NCI-H146 treated with DMSO at 0.1 percent for 48 hours (cell line): ENCODE data around the gene SMARCA2.

ENCODE experiments used
- DNase-seq: peaks from one replicate; lab custom pipeline; 2025; ENCODE audit not compliant: unreplicated experiment; lab: John Stamatoyannopoulos, UW

Gene SMARCA2

DNA sequence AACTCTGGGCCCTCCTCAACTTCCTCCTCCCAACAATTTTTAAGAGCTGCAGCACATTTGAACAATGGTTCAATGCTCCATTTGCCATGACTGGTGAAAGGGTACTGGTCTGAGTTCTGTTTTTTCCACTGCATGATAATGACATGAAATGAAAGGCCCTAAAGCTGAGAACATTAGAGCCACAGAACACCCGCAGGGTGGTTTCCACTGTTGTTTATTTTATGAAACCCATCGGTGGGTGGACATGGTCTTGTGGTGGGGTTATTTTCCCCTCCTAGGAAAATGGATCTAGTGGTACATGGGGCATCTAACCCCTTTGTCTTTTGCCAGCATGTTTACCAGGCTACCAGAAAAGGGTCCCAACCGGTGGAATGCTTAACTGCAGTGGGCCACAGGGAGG lies 71.8 kb downstream of the SMARCA2 start:
- DNase-seq = no peak

DNA sequence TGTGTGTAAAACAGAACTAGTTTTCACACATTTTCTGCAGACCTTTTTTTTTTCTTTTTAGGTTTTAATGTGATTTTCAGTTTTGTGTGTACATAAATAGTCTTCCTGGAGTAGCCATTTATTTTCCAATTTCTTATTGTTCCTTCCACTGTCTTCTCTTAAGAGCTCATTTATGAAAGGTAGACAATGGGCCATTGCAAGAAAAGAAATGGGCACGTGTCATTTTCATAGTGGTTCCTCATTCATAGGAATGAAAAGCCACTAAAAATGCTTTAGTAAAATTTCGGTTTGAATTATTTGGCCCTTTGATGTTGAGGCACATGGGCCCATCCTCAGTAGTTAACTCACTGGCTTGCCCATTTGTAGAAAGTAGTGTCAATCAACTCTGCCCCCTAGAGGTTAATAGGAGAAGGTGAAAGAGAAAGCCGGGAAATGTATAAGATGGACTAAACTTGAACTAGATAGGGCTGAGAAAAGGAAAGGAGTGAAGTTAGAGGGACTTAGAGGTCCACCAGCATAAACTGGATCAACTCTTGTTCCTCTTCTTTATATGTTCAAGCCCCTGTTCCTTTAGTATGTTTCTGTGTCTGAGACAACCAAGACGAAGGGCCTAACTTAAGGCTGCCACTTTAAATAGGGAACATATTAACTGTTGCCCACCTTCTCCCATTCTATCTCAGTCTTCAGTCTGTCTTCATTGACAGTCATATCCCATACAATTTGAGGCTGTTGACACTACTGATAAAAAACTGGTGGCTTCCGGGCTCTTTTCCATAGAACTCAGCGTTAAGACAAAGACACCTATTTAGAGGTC lies 72.6 kb downstream of the SMARCA2 start:
- DNase-seq = peak; percentile 11

DNA sequence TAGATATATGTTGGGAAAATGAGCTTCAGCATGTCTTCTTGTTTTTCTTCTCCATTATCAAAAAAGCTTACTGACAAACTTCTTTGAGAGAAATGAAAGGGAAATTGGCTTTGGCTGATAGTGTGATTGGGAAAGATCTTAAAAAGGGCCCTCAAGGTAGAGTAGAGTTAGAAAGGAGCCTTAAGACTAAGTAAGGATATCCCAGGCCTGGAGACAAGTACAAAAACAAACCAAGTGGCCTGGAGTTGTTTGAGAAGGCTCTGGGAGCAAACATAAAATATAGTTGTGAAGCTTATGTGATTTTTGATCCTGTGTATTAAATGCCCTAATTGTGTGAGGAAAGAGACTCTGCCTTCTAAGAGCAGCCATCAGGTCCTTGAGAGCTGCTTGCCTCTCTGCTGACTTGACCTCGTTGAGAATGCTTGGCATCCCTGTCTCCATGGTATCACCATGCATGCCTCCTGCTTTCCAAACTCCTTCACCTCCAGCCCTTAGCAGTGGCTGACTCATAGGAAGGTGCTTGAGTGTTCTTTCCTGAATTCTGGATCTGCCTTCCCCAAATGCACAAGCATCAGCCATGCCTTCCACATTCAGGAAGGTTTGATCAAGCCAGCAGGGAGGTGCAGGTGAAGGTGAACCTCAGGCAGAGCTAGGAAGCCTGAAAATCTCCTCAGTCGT lies 78.9 kb downstream of the SMARCA2 start:
- no peak for DNase-seq

DNA sequence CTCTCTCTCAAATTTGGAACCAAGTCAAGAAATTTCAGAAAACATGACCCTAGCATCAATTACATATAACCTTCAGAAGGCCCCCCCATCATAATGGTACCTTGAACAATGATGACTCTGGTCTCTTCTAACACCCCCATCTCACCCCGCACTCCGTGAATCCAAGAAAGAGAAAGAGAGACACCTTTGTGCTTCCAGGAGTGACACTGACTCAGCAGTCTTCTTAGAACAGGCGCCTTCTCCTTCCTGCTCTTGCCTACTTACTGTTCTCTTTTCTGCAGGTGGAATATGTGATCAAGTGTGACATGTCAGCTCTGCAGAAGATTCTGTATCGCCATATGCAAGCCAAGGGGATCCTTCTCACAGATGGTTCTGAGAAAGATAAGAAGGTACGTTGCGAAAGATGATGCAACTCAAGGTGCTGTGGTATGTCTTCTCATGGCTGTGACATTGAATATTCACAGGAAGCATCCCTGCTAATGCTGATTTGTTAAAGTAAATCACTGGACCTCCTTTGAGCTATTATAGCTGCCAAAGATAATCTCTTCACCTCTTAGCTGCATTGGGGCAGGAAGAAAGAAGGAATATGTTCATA lies 81.3 kb downstream of the SMARCA2 start:
- no peak for DNase-seq

DNA sequence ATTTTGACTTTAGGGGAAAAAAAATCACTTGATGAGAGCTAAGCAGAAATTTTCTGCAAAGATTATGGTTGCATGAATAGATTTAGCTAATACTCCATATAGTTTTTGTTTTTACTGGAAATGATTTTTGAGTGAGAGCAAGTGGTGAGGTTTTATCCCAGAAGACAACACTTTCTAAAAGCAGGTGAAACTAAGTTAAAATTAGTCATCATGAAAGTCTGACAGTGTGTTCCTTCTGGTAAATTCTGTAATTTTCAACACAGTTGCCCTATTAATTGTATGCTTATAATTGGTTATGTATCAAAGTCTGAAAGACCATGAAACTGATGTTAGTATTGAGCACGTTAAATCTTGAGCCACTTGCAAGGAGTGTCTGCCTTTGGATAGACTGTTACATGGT lies 91.5 kb downstream of the SMARCA2 start:
- DNase-seq = no peak

DNA sequence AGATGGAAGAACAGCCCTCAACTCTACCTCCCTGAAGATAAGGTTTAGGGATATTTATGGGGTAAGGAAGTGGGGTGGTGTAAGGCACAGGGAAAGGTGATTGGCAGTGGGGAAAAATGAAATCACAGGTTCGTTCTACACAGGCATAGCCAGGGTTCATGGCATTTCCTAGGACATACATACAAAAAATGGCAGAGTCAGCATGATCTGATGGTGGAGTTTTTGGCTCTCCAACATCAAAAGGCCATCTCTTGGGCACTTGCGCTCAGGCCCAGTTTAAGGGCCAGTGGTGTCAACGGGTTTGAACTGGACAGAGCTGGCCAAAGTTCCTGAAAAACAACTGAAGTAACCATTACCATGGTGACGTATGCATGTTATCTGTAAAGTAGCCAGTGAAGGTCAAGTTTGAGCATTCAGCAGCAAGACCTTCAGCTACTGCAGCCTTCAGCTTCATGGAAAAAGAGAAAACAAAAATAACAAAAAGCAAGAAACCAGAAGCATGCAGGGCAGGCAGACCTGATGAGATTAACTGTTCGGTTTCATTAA lies 92.8 kb downstream of the SMARCA2 start:
- DNase-seq = no peak

DNA sequence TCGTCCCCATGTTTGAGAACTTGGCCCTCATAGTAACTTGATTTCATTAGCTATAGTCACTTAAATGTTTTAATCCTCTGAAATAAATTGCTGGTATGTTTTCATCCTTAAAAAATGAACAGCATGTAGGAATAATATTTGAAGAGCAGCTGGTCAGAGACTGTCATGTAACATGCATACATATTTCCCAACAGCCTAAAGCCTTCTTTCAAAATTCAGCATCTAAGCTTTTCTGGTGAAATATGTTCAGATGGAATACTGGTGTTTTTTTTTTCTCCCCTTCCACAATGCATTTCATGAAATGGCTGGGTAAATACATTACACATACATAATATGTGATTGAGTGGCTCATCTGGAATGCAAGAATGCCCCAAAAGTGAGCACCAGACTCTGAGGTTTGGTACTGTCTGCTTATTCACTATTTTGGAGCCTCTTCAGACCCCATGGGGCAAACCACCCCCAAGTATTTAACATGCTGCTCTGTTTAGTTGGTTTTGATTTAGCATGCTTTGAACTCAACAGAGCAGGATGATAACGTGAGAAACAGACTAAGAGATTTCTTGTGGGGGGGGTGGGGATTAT lies 94.0 kb downstream of the SMARCA2 start:
- no peak for DNase-seq

DNA sequence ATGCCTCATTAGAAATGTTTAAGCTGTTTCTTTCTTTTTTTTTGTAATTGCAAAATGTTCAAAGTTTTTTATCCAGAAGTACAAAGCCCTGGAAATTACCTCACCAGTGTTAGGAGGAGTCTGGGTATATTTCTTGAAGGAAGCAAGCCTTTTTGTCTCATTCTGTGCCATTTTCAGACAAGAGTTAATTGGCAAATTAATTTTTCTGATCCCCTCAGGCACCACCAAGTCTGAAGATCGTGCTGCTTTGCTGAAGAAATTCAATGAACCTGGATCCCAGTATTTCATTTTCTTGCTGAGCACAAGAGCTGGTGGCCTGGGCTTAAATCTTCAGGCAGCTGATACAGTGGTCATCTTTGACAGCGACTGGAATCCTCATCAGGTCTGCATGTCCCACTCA lies 94.9 kb downstream of the SMARCA2 start:
- no peak for DNase-seq

DNA sequence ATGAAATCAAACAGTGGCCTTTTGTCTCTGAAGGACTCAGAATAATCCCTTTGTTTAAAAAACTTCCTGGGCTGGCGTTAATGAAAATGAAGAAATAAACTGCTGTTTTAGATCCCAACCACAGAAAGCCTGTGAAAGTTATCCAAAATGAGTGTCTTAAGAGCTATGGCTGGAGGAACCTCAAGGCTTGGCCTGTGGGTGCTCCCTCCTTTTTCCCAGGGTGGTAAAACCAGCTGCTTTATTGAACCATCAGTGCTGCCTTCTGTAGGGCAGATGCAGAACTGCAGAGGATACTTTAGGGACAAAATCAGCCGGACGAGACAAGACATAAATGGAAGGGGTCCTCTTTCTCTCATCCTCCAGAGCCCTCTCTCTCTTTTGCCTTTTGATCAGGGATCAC lies 100.9 kb downstream of the SMARCA2 start:
- DNase-seq = no peak

DNA sequence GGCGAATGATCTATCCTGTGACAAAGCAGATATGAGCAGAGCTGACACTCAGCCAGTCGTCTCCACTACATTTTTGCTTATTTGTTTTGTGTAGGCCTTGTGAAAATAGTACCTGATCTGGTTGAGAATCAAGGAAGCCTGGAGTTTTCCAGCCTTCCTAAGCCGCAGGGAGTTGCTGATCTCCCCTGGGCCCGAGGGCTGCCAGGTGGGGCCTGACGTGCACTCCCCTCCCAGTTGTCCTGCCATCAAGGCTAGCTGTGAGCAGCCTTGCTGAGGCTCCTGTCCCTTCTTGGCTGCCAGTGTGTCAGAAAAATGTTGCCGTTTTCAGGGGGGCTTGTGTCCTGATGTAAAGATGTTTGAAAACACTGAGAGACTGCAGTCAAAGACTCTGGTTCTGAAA lies 102.4 kb downstream of the SMARCA2 start:
- no peak for DNase-seq

DNA sequence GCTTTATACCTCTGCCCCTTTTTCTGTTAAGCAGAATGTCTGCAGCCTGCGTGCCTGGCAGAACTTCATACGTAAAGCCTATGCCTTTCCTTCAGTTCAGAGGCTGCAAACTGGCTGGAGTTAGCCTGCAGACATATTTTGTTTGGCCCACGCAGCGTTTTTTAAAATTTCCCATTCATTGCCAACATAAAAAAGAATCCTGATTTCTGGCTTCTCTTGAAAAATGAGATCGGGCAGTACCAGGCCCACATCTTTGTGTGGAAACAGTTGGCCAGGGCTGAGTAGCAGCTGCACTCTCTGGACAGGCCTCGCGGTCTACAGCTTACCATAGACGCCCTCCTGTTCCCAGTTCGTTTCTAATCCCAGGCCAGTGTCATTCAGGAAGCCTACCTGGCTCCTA lies 104.4 kb downstream of the SMARCA2 start:
- no peak for DNase-seq

DNA sequence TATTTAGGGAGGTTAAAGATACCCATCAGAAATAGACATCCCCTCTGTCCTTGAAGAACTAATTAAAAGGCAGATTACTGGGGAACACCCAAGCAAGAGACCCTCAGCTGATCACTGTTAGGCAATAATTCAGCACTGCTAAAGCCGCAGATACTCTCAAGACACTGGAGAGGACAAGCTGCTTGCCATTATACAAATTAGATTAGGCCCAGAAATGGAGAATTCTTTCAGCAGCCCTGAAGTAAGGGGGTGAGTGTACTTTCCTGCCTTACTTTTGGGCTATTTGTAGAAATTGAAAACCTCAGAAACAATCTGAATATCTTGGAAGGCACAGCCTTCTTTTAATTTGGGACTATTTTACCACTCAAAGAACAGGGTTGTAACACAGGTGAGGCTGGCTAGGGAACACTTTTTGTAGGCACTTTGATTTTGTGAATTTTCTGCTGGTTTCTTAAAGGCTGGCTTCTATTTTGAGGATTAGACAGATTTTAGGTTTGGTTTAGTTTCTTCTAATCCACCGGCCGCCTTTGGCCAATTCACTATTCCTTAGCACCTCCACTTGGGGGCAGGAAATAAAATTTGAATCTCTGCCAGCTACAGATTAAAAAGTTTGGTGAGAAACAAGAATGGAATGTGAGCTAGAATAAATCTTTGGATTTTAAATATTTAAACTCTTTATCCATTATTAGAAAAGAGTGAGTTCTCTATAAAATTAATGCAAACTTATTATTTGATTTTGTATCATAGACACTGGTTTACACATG lies 106.0 kb downstream of the SMARCA2 start:
- no peak for DNase-seq

DNA sequence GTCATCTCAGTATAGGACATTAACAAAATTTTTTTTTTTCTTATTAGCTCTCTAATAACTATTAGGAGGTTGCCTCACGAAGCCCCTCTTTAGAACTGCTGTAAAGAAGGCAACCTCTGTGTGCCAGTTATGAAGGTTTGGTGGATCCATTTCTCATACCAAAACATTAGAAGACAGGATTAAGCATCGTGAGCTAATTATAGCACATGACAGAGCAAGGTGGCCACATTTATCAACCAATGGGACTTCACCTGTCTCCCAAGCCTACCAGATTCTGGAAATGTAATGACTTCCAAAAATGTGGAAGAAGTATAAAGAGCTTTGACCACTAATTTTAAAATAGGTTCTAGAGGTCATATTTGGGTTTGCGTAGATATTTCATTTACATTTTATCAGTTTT lies 107.2 kb downstream of the SMARCA2 start:
- no peak for DNase-seq

DNA sequence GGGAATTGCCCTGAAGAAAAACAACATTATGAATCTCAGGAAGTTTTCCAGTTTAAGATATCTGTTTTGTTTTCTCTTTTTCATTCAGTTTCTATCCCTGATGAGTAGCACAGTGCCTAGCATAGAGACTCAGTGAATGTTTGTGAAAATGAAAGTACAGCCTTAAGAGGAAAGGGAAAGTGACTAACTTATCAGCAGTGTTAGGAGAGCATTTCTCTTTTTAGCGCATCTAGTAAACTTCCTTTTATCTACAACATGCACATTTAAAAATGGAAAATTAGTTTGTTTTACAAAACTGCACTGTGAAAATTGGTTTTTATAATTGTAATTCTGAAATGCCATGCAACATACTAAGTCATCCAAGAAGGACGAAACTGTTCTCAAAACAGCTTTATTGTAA lies 110.8 kb downstream of the SMARCA2 start:
- no peak for DNase-seq

DNA sequence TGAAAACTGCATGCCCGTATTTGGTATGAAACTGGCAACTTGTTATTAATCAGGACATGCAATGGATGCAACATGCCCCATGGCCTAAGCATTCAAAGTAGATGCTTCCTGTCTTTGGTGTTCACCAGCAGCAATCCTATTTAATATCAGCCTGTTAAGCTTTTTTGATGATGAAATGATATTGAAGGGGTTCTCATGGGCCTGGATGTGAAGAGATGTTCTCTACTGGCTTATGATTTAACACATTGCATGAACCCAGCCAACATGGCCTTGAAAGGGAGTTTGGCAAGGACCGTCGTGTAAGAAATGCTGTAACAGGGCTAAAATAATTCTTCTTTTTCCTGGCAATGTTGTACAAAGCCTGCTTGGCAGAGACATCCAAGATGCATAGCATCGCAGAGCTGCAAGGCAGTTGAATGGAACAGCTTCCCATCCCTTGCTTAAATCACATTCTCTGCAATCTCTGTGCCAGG lies 111.2 kb downstream of the SMARCA2 start:
- no peak for DNase-seq

DNA sequence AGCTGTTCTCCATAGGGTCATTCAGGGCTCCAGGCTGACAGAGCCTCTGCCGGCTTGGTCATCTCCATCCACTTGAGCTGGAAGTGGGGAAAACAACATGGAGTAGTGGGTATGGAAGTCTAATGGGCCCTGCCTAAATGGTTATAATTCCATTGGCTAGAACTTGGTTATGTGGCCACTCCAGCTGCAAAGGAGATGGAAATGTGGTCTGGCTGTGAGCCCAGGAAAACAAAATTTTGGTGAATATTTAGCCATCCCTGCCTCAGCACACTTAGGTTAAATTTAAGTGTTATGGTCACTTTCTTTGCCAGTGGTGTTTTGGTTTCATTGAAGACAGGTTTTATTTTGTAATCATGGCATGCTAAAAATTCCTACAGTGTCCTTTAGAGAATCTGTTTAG lies 112.3 kb downstream of the SMARCA2 start:
- DNase-seq = no peak

DNA sequence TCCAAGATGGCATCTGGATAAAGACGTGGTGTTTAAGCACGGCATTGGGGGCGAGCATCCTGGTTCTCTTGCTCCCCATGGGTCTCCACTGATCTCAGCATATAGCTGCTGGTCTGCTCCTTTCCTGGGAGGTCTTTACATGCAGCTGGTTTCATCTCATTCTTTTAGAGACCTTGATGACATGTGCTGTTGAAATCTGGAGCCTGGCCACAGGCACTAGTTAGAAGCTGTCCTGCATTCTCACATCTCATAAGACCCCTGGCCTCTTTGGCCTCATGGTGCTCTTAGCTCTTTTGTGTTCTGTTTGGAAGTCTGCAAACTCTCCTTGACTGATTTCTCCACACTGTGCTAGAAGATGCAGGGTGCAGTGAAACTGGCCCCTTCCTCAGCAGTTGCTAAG lies 113.0 kb downstream of the SMARCA2 start:
- no peak for DNase-seq

DNA sequence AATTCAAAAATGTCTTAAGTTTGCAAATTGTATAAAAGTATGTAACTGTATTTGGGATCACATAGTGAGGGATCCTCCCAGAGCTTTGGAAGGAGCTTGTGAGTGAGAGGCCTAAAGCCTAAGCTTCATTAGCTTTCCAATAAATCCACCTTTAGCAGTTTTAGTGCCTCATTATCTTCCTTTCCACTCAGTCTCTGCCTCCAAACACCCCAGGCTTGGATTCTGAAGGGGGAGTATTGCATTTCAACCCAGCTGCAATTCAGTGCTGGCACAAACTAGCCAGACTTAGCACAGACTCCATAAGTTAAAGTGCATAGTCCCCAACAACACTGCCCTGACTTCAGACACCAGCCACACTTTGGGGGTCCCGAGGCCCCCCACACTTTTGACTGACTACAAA lies 113.5 kb downstream of the SMARCA2 start:
- DNase-seq = no peak

DNA sequence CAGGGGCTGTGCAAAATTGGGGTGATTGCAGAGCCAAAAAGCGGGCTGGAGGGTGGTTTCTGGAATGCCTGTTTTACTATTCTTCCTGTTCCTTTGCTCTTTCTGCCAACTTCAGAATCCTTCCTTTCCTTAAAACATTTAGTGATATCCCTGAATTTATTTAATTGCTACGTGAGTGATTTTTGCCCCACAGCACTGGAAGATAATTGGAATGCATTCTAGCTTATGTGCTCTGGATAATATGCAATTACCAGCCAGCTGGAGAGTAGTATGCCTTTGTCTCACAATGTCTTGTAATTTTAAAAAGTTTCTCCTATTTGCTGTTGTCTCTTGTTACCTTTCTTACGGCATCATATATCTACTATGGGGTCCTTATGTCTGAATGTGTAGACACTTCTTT lies 115.8 kb downstream of the SMARCA2 start:
- no peak for DNase-seq

DNA sequence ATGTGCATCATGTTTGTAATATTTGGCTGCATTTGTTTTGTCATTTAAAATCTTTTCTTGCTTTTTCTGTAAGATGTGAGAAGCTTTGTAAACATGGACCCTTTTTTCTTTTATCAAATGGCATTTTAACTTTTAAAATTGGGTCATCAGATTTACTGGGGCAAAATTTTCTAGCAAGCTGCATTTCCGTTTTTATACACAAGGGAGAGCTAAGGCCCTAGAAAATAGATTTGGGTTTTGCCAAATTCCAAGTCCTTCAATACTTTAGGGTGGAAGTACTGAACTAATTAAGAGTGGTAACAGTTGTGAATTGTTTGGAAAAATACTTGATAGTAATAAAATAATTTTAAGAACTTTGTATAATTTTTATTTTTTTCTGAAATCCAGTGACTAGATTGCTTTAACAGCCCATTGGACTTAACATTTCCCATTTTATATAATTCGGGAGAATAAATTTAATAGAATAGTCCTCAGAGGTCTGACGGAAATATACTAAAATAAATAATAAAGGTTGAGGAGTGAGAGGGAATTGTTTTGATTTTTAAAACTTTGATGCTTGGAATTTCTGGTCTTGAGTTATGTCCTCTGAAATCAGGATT lies 117.4 kb downstream of the SMARCA2 start:
- peak; percentile 13 for DNase-seq
